ENCODE results near the gene CD8B2. TPM values are rescaled to one million over a fixed set of nuclear protein-coding genes. Genes with fewer than 3 reads are reported as not detected.

The CD8B2 gene
- total and polyA plus RNA-seq, 4 donors, result 0.13 TPM; not detected in 3

GRCh38 chr2:106530866-106531265, 43.7 kb downstream of the CD8B2 start:
- no peak overlapping the region for H3K4me3 ChIP-seq
- TF ChIP-seq CTCF (IDR thresholded peaks at IDR 0.05; ENCODE audit: control extremely low read depth, extremely low read depth), result no peak
- H3K36me3 ChIP-seq (ENCODE audit: control insufficient read depth in 4 of 4, insufficient read depth in 4 of 4, low read length in 4 of 4), result no peaks in the 10 kb centered on the region
- no peaks in the 10 kb centered on the region for H3K27me3 ChIP-seq (ENCODE audit: control insufficient read depth in 3 of 3, insufficient read depth in 3 of 3, low read length in 2 of 3)
- no peak overlapping the region for H3K27ac ChIP-seq (ENCODE audit: low read depth in 1 of 2, low read length in 1 of 2)
- DNase-seq (no peak), ATAC-seq (ENCODE audit: insufficient read depth, low FRiP score) (no peak)
- no peak overlapping the region for H3K9ac ChIP-seq (ENCODE audit: insufficient read depth in 1 of 2, low read length in 2 of 2)
- H3K4me1 ChIP-seq (ENCODE audit: control insufficient read depth in 5 of 5, insufficient read depth in 5 of 5, low read length in 5 of 5), result peaks cover 0 to 2% (median 0%) of the 10 kb centered on the region in 5 donors
- 15 to 27% methylated on average over 2 of the region's 2 CpGs for WGBS, 2 donors
- H3K9me3 ChIP-seq (ENCODE audit: control insufficient read depth in 4 of 4, insufficient read depth in 3 of 4, low read length in 3 of 4), result peaks cover 0 to 2% (median 0%) of the 10 kb centered on the region in 4 donors

GRCh38 chr2:106531676-106532214, 44.6 kb downstream of the CD8B2 start:
- H3K27me3 ChIP-seq (ENCODE audit: control insufficient read depth in 3 of 3, insufficient read depth in 3 of 3, low read length in 2 of 3), result no peaks in the 10 kb centered on the region

GRCh38 chr2:106532236-106532635, 45.1 kb downstream of the CD8B2 start:
- ATAC-seq (ENCODE audit: insufficient read depth, low FRiP score) (no peak), DNase-seq (no peak)
- Histone ChIP-seq H3K36me3 (ENCODE audit: control insufficient read depth in 4 of 4, insufficient read depth in 4 of 4, low read length in 4 of 4) (no peaks in the 10 kb centered on the region), H3K27ac (ENCODE audit: low read depth in 1 of 2, low read length in 1 of 2) (no peak overlapping the region), H3K9me3 (ENCODE audit: control insufficient read depth in 4 of 4, insufficient read depth in 3 of 4, low read length in 3 of 4) (peaks cover 0 to 2% (median 0%) of the 10 kb centered on the region in 4 donors), H3K4me3 (no peak overlapping the region), H3K27me3 (ENCODE audit: control insufficient read depth in 3 of 3, insufficient read depth in 3 of 3, low read length in 2 of 3) (no peaks in the 10 kb centered on the region), H3K9ac (ENCODE audit: insufficient read depth in 1 of 2, low read length in 2 of 2) (no peak overlapping the region), H3K4me1 (ENCODE audit: control insufficient read depth in 5 of 5, insufficient read depth in 5 of 5, low read length in 5 of 5) (peaks cover 0 to 6% (median 2%) of the 10 kb centered on the region in 5 donors)
- no peak for TF ChIP-seq CTCF (IDR thresholded peaks at IDR 0.05; ENCODE audit: control extremely low read depth, extremely low read depth)
- 93 to 96% methylated on average over 3 of the region's 3 CpGs for WGBS, 2 donors

More at GRCh38 chr2:106531676-106532214, 44.6 kb downstream of the CD8B2 start:
- no peak overlapping the region for H3K27ac ChIP-seq (ENCODE audit: low read depth in 1 of 2, low read length in 1 of 2)
- H3K4me3 ChIP-seq, result no peak overlapping the region
- 85 to 94% methylated on average over 7 of the region's 7 CpGs for WGBS, 2 donors
- peaks cover 0 to 3% (median under 1%) of the 10 kb centered on the region in 5 donors for H3K4me1 ChIP-seq (ENCODE audit: control insufficient read depth in 5 of 5, insufficient read depth in 5 of 5, low read length in 5 of 5)
- peaks cover 0 to 2% (median 0%) of the 10 kb centered on the region in 4 donors for H3K9me3 ChIP-seq (ENCODE audit: control insufficient read depth in 4 of 4, insufficient read depth in 3 of 4, low read length in 3 of 4)
- ATAC-seq (ENCODE audit: insufficient read depth, low FRiP score), result no peak
- TF ChIP-seq CTCF (IDR thresholded peaks at IDR 0.05; ENCODE audit: control extremely low read depth, extremely low read depth), result no peak
- DNase-seq, result peak in 1 of 3 donors; percentile 31
- H3K9ac ChIP-seq (ENCODE audit: insufficient read depth in 1 of 2, low read length in 2 of 2), result no peak overlapping the region
- H3K36me3 ChIP-seq (ENCODE audit: control insufficient read depth in 4 of 4, insufficient read depth in 4 of 4, low read length in 4 of 4), result no peaks in the 10 kb centered on the region

GRCh38 chr2:106534471-106534870, 47.3 kb downstream of the CD8B2 start:
- H3K4me3 ChIP-seq, result no peak overlapping the region
- H3K36me3 ChIP-seq (ENCODE audit: control insufficient read depth in 4 of 4, insufficient read depth in 4 of 4, low read length in 4 of 4), result no peaks in the 10 kb centered on the region
- DNase-seq (no peak), ATAC-seq (ENCODE audit: insufficient read depth, low FRiP score) (no peak)
- no peak for TF ChIP-seq CTCF (IDR thresholded peaks at IDR 0.05; ENCODE audit: control extremely low read depth, extremely low read depth)
- no peak overlapping the region for H3K9ac ChIP-seq (ENCODE audit: insufficient read depth in 1 of 2, low read length in 2 of 2)
- no peak overlapping the region for H3K27ac ChIP-seq (ENCODE audit: low read depth in 1 of 2, low read length in 1 of 2)
- H3K4me1 ChIP-seq (ENCODE audit: control insufficient read depth in 5 of 5, insufficient read depth in 5 of 5, low read length in 5 of 5), result peaks cover 0 to 6% (median 6%) of the 10 kb centered on the region in 5 donors
- H3K27me3 ChIP-seq (ENCODE audit: control insufficient read depth in 3 of 3, insufficient read depth in 3 of 3, low read length in 2 of 3), result no peaks in the 10 kb centered on the region
- 74 to 86% methylated on average over 6 of the region's 6 CpGs for WGBS, 2 donors
- H3K9me3 ChIP-seq (ENCODE audit: control insufficient read depth in 4 of 4, insufficient read depth in 3 of 4, low read length in 3 of 4), result peaks cover 0 to 2% (median 0%) of the 10 kb centered on the region in 4 donors
